LNCAP (cell line): ENCODE data around the gene SOSTDC1.

ENCODE experiments used
- CTCF ChIP-seq: fragments of 450-650 bp; IDR thresholded peaks from 2 replicates; pipeline ENCODE4 v1.5.1; 2017; ENCODE audit warnings: mild to moderate bottlenecking

The SOSTDC1 gene

DNA sequence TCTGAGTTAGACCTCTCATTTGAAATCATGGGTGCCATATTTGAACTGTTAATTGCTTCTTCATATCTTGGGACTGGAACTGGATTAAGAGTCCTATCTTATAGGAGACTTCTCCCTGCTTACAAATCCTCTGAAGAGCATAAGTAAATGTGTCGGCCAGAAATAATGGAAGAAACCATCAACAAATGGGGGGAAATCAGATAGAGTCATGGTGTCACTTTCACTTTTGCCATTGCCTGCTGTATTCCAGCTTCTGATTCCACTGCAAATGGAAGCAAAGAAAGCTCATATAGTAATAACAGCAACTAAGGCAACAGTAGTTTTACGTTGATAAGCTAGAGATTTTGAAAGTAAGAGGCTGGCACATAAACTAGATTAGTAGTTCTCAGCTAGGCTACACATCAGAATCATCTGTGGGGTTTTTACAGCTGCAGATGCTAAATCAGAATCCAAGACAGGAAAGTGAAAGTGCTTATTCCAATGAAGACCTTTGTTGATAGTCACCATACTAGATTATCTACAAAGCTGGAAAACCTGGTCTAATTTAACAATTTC is 31.9 kb downstream of the SOSTDC1 start:
- TF ChIP-seq CTCF, result no peak

DNA sequence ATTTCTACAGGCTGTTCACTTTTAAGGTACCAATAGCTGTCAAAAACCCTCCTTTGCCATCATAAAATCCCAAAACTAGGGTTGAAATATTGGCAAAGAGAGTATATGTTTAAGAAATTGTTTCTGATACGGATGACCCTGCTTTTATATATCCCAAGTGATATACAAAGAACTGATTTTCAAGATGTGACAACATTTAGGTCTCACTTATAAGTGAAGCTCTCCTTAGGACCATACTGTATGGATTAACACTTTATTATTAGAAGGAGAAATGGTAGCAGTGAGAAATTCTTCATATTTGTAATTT is 33.2 kb downstream of the SOSTDC1 start:
- no peak; the same call in 1 of the 2 replicates for TF ChIP-seq CTCF

DNA sequence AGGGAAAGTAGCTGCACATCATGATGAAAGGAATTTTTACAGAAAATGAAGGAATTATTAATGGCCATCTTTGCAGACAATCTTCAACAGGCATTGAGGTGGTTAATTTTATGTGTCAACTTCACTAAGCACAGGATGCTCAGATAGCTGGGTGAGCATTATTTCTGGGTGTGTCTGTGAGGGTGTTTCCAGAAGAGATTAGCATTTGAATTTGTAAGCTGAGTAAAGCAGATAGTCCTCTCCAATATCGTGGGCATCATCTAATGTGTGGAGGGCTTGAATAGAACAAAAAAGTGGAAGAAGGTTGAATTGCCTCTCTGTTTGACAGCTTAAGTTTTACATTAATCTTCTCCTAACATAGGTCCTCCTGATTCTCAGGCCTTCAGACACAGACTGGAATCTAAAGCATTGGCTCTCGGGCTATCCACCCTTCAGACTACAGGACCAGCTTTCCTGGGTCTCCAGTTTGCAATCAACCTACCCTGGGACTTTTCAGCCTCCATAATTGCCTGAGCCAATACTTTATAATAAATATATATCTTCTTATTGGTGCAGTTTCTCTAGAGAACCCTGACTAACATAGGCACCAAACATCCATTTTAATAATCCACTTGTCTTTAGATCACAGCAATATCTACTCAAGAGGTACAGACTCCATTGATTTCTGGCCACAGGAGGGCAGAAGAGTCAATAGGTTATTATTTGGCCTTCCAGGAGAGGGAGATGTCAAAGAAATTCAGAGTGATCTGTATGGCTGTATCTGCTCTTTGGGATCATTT is 33.7 kb downstream of the SOSTDC1 start:
- peak; percentile 71 for TF ChIP-seq CTCF

DNA sequence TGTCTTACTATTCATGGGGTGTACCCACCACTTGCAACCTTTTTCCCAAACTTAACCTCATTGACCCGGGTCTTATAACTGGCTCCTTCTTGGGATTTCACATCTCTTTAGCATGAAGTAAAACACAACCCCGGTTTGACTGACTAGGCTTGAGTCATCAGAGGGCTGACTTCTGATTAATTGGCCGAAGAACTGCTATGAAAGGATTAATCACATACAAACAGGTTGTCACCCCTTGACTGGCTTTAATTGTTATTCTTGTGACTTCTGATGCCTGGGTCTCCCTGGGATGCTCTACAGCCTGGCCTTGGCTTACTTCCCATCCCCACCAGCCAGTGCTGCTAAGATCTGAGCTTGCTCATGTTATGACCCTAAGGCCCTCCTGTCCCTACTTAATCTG is 35.4 kb downstream of the SOSTDC1 start:
- no peak for TF ChIP-seq CTCF

- no peak for TF ChIP-seq CTCF
These were observed 36.9 kb downstream of the SOSTDC1 start for GRCh38 chr7:16428672-16429071.

DNA sequence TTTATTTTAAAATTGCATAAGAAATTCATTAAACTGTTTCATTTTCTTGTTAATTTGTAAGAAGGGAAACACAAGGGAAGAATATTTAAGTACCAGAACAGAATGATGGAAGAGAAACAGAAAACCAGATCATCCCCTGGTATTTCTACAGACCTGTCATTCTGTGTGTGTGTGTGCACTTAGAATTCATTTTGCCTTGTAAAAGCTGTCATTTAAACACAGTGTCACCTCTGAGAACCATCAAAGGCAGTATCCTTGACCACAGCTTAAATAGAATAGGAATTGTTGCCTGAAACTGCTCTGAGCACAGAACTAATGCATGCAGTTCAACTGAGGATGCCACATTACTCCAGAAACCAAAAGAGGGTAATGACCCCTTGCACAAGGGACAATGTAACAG is 37.4 kb downstream of the SOSTDC1 start:
- no peak for TF ChIP-seq CTCF

DNA sequence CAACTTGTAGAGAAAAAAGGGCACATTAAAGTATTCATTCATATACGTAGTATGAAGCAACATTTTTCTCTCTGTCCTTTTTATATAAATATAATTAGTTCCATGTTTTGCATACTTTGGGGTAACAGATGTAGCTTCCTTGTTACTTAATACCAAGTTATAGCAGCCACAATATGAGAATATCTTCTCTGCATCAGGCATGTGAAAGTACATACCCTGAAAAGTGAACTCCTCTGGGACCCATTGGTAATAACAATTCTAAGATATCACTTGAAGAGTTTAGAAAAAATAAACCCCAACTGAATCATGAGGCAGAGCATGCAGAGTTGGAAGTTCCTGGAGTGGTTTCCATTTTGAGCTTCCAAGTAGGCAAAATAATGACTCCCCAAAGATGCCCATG is 41.8 kb downstream of the SOSTDC1 start:
- TF ChIP-seq CTCF, result no peak

GRCh38 chr7:16422917-16423316 is 42.6 kb downstream of the SOSTDC1 start:
- no peak for TF ChIP-seq CTCF
